ENCODE measurements around the gene ADRM1. TPM values are rescaled to one million over a fixed set of nuclear protein-coding genes. Genes with fewer than 3 reads are reported as not detected.

Gene ADRM1
- total RNA-seq, 4 donors from 2014 or later, result 41.8 to 126 (median 109) TPM

DNA sequence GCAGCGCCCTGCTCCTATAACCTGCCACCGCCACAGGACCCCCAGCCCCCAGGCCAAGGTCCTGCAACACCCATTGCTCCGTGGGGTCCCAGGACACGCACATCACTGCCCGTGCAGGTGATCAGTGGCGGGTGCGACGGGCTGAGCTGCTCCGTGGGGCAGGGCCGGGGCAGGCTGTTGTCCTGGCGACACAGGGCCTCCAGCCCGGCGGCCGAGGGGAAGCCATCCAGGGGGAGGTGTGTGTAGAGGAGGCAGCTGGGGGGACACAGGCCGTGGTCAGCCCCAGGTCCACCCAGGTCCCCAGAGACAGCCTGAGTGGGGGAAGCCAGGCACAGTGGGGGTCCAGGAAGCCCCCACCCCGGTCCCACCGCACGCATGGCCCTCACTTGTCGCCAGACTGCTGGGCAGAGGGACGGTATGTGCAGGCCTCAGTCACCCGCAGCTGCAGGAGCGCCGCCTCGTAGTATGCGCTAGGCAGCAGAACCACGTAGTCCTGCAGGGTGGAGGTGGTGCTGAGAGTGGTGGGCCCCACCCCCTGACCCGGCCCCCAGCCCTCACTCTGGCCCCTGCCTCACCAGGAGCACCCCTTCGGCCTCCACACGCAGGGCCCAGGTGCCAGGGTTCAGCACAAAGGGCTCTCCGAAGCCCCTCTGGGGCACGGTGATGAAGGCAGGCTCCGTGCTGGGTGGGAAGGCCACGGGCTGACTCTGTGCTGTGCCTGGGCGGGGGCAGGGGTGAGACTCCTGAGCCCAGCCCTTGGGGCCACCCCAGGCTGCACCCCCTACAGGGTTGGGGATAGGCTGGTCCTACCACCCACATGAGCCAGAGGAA is 30.4 kb downstream of the ADRM1 start:
- TF ChIP-seq POLR2A (IDR thresholded peaks at IDR 0.05) (no peak), EP300 (IDR thresholded peaks at IDR 0.05; ENCODE audit: low read depth) (no peak), POLR2AphosphoS5 (IDR thresholded peaks at IDR 0.05) (no peak)
- TF ChIP-seq, protein P1, sequence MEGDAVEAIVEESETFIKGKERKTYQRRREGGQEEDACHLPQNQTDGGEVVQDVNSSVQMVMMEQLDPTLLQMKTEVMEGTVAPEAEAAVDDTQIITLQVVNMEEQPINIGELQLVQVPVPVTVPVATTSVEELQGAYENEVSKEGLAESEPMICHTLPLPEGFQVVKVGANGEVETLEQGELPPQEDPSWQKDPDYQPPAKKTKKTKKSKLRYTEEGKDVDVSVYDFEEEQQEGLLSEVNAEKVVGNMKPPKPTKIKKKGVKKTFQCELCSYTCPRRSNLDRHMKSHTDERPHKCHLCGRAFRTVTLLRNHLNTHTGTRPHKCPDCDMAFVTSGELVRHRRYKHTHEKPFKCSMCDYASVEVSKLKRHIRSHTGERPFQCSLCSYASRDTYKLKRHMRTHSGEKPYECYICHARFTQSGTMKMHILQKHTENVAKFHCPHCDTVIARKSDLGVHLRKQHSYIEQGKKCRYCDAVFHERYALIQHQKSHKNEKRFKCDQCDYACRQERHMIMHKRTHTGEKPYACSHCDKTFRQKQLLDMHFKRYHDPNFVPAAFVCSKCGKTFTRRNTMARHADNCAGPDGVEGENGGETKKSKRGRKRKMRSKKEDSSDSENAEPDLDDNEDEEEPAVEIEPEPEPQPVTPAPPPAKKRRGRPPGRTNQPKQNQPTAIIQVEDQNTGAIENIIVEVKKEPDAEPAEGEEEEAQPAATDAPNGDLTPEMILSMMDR (IDR thresholded peaks at IDR 0.05), result no peak
- H3K36me3 ChIP-seq, result no peaks in the 10 kb centered on the region
- no peaks in the 10 kb centered on the region for H3K27me3 ChIP-seq
- intact Hi-C loops (cut with DNase I; ENCODE audit: low total_unique reads) (no loop called here), in situ Hi-C loops (cut with MboI; ENCODE audit: low pct_ligation_motif_present in 1 of 4, low pct_unique_long_range_greater_than_20kb in 1 of 4, low sequenced_read_pairs in 3 of 4) (no loop called here)
- DNase-seq, result no peak
- no peaks in the 10 kb centered on the region for H3K9me3 ChIP-seq
- H3K27ac ChIP-seq, result no peak overlapping the region
- WGBS, 2 donors (ENCODE audit: low coverage in 1 of 2), result 90% methylated on average over 21 of the region's 34 CpGs; no CpG with 5 or more reads in 1 of the 2 donors
- no peak overlapping the region for H3K4me3 ChIP-seq
- no peaks in the 10 kb centered on the region for H3K4me1 ChIP-seq

DNA sequence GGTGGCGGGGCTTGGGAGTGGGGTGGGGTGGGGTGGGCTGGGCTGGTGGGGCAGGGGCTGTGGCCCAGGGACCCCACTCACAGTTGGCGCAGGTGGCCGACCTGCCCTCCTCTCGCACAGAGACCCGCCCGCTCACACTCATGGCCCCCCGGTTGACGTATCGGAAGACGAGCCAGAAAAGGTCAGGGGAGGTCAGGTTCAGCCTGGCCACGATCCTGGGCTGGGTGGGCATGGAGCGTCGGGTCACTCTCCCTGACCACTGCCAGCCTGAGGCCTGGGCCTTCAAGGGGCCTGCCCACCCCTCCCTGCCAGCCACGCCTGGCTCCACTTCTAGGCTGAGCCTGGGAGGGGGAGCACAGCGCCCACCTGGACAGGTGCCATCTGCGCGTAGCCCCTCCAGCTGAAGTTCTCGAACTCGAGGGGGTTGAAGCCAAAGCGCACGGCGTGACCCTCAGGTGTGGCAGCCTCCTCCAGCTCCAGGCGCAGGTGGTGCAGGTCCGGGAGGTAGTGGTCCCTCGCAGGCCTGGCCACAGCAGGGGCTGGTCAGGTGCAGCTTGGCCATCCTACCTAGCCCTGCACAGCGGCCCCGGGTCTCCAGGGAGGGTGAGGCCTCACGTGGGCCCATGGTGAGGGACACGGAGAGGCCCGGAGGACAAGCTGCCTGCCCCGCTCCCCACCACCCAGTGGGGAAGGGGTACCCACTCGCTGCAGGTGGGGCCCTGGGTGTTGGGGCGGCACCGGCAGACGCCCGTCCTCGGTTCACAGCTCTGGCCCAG is 31.2 kb downstream of the ADRM1 start:
- Histone ChIP-seq H3K27ac (no peak overlapping the region), H3K36me3 (no peaks in the 10 kb centered on the region), H3K4me1 (no peaks in the 10 kb centered on the region), H3K9me3 (no peaks in the 10 kb centered on the region), H3K27me3 (no peaks in the 10 kb centered on the region), H3K4me3 (no peak overlapping the region)
- TF ChIP-seq POLR2AphosphoS5 (IDR thresholded peaks at IDR 0.05) (no peak), POLR2A (IDR thresholded peaks at IDR 0.05) (no peak), EP300 (IDR thresholded peaks at IDR 0.05; ENCODE audit: low read depth) (no peak)
- TF ChIP-seq, protein P1 (IDR thresholded peaks at IDR 0.05), result no peak
- DNase-seq, result no peak
- in situ Hi-C loops (cut with MboI; ENCODE audit: low pct_ligation_motif_present in 1 of 4, low pct_unique_long_range_greater_than_20kb in 1 of 4, low sequenced_read_pairs in 3 of 4) (no loop called here), intact Hi-C loops (cut with DNase I; ENCODE audit: low total_unique reads) (no loop called here)
- WGBS, 2 donors (ENCODE audit: low coverage in 1 of 2), result 91% methylated on average over 24 of the region's 37 CpGs; no CpG with 5 or more reads in 1 of the 2 donors

DNA sequence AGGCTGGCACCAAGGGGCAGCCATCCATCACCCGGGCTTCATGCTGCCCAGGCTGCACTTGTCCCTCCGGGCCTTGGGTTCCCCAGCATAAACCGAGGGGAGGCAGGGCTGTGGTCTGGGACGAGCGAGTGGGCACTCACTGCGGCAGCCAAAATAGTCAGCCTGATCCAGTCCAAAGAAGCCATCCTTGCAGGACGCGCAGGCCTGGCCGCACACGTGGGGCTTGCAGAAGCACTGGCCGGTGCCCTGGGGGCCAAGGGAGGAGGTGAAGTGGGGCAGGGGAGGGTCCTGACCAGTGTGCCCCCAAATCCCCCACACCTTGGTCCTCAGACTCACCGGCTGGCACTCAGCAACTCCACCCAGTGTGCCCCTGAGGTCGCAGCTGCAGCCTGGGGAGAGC is 32.1 kb downstream of the ADRM1 start:
- no peak for DNase-seq
- Histone ChIP-seq H3K36me3 (no peaks in the 10 kb centered on the region), H3K27ac (no peak overlapping the region), H3K9me3 (no peaks in the 10 kb centered on the region), H3K27me3 (no peaks in the 10 kb centered on the region), H3K4me3 (no peak overlapping the region), H3K4me1 (no peaks in the 10 kb centered on the region)
- 88% methylated on average over 12 of the region's 13 CpGs; no CpG with 5 or more reads in 1 of the 2 donors for WGBS, 2 donors (ENCODE audit: low coverage in 1 of 2)
- intact Hi-C loops (cut with DNase I; ENCODE audit: low total_unique reads), result no loop called here
- TF ChIP-seq EP300 (IDR thresholded peaks at IDR 0.05; ENCODE audit: low read depth) (no peak), POLR2A (IDR thresholded peaks at IDR 0.05) (no peak), POLR2AphosphoS5 (IDR thresholded peaks at IDR 0.05) (no peak)
- TF ChIP-seq, protein P1 (IDR thresholded peaks at IDR 0.05), result no peak
- in situ Hi-C loops (cut with MboI; ENCODE audit: low pct_ligation_motif_present in 1 of 4, low pct_unique_long_range_greater_than_20kb in 1 of 4, low sequenced_read_pairs in 3 of 4), result no loop called here

DNA sequence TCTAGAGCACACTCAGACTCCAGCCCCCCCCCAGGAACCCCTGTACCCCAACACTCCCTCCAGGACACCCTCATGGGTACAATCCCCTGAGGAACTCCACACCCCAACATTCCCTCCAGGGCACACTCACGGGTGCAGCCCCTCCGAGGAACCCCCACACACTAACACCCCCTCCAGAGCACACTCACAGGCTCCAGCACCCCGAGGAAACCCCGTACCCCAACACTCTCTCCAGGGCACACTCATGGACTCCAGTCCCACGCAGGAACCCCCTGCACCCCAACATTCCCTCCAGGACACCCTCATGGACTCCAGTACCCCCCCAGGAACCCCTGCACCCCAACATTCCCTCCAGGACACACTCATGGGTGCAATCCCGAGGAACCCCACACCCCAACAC is 32.7 kb downstream of the ADRM1 start:
- WGBS, 2 donors (ENCODE audit: low coverage in 1 of 2), result 89% methylated on average over 6 of the region's 6 CpGs; no CpG with 5 or more reads in 1 of the 2 donors
- Histone ChIP-seq H3K27ac (no peak overlapping the region), H3K9me3 (no peaks in the 10 kb centered on the region), H3K4me1 (no peaks in the 10 kb centered on the region), H3K27me3 (no peaks in the 10 kb centered on the region), H3K36me3 (no peaks in the 10 kb centered on the region), H3K4me3 (no peak overlapping the region)
- intact Hi-C loops (cut with DNase I; ENCODE audit: low total_unique reads), result no loop called here
- in situ Hi-C loops (cut with MboI; ENCODE audit: low pct_ligation_motif_present in 1 of 4, low pct_unique_long_range_greater_than_20kb in 1 of 4, low sequenced_read_pairs in 3 of 4), result no loop called here
- TF ChIP-seq POLR2AphosphoS5 (IDR thresholded peaks at IDR 0.05), result no peak
- TF ChIP-seq, protein P1 (IDR thresholded peaks at IDR 0.05), result no peak
- TF ChIP-seq POLR2A (IDR thresholded peaks at IDR 0.05), result no peak
- TF ChIP-seq EP300 (IDR thresholded peaks at IDR 0.05; ENCODE audit: low read depth), result no peak
- no peak for DNase-seq

Data from transverse colon (tissue), 4 donors.